ENCODE data around the gene SOX11.

- TF ChIP-seq CTCF (IDR thresholded peaks at IDR 0.05; ENCODE audit: low read length) = no peak
- no peak for TF ChIP-seq EZH2 (IDR thresholded peaks at IDR 0.05; ENCODE audit: borderline replicate concordance, low read length)
These were observed 30.1 kb downstream of the SOX11 start for GRCh38 chr2:5722236-5722635.
